ENCODE measurements around the gene EAF1.

DNA sequence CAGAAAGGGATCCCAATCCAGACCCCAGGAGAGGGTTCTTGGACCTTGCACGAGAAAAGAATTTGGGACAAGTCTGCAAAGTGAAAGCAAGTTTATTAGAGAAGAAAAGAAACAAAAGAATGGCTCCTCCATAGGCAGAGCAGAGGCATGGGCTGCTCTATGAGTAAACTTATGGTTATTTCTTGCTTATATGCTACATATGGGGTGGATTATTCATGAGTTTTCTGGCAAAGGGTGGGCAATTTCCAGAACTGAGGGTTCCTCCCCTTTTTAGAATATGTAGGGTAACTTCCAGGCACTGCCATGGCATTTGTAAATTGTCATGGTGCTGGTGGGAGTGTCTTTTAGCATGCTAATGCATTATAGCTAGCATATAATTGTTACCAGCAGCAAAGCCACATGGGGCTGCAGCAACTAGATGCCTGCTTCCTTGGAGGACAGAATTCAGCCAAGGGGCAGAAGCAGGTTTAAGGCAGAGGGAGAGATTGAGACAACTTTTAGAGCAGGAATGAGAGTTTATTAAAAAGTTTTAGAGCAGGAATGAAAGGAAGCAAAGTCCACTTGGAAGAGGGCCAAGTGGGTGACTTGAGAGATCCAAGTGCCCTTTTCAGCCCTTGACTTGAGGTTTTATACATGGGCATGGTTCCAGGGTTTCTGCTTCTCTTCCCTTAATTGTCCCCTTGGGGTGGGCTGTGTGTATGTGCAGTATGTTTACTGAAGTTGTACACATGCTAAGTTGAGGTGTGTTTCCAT is 41.3 kb upstream of the EAF1 start:
- TF ChIP-seq ZFX (IDR thresholded peaks at IDR 0.05): no peak
- TF ChIP-seq, protein P1, sequence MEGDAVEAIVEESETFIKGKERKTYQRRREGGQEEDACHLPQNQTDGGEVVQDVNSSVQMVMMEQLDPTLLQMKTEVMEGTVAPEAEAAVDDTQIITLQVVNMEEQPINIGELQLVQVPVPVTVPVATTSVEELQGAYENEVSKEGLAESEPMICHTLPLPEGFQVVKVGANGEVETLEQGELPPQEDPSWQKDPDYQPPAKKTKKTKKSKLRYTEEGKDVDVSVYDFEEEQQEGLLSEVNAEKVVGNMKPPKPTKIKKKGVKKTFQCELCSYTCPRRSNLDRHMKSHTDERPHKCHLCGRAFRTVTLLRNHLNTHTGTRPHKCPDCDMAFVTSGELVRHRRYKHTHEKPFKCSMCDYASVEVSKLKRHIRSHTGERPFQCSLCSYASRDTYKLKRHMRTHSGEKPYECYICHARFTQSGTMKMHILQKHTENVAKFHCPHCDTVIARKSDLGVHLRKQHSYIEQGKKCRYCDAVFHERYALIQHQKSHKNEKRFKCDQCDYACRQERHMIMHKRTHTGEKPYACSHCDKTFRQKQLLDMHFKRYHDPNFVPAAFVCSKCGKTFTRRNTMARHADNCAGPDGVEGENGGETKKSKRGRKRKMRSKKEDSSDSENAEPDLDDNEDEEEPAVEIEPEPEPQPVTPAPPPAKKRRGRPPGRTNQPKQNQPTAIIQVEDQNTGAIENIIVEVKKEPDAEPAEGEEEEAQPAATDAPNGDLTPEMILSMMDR (conservative IDR thresholded peaks at IDR 0.05): no peak

All from C4-2B (cell line).